Bronchial epithelial cell (primary cell): ENCODE results near the gene CFAP46. TPM values are rescaled to one million over a fixed set of nuclear protein-coding genes. Genes with fewer than 3 reads are reported as not detected.

Experiments
- DNase-seq: peaks from one replicate; pipeline ENCODE4 v3.0.0-alpha.2; 2010; ENCODE audit warnings: low read depth
- FAIRE-seq: peaks from 2 replicates; lab custom pipeline; 2011; peaks lifted over from hg19 to GRCh38; lab: Jason Lieb, UNC
- H3K27me3 ChIP-seq: 2 replicates; pipeline ENCODE4 v1.5.1; 2011; ENCODE audit warnings: low read length; ENCODE audit not compliant: control insufficient read depth, insufficient read depth
- H3K36me3 ChIP-seq: 2 replicates; pipeline ENCODE4 v1.5.1; 2011; ENCODE audit warnings: low read length; ENCODE audit not compliant: control insufficient read depth, insufficient read depth
- H3K4me3 ChIP-seq: 2 replicates; pipeline ENCODE4 v1.5.1; 2011; ENCODE audit warnings: mild to moderate bottlenecking, low read depth, low read length, control low read depth
- total RNA-seq: library from RNA; depleted of rRNA; stranded (reverse); fragments of >200 nt; gene quantifications from 2 replicates; pipeline ENCODE4 v1.2.1, GENCODE V29; 2014
- TF ChIP-seq, protein P1 (sequence below): IDR thresholded peaks from 2 replicates; pipeline ENCODE4 v1.5.1; 2011; ENCODE audit warnings: mild to moderate bottlenecking, moderate library complexity, low read length, control low read depth, inconsistent platforms; ENCODE audit not compliant: insufficient read depth, severe bottlenecking

The CFAP46 gene
- total RNA-seq, 1 donor from 2014 or later: 0.26 TPM

DNA sequence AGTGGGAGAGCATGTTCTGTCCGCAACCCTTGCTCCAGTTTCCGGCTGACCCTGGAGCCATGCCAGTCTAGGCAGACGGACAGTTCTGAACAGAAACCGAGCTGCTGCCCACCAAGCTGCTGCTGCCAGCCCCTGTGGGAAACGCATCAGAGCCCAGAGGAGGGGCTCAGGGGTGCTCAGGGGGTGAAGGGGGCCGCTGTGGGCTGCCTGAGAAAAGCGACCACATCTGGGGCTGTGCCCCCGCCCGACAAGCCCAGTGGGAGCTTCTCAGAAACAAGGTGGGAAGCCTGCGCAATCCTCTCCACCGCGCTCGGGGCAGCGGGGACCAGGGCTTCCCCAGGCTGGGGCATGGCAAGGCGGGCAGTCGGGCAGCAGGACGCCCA lies 38.8 kb upstream of the CFAP46 start:
- Histone ChIP-seq H3K27me3 (no peaks in the 10 kb centered on the region), H3K4me3 (no peak overlapping the region), H3K36me3 (no peaks in the 10 kb centered on the region)
- no peak for FAIRE-seq
- DNase-seq: no peak
- TF ChIP-seq, protein P1, sequence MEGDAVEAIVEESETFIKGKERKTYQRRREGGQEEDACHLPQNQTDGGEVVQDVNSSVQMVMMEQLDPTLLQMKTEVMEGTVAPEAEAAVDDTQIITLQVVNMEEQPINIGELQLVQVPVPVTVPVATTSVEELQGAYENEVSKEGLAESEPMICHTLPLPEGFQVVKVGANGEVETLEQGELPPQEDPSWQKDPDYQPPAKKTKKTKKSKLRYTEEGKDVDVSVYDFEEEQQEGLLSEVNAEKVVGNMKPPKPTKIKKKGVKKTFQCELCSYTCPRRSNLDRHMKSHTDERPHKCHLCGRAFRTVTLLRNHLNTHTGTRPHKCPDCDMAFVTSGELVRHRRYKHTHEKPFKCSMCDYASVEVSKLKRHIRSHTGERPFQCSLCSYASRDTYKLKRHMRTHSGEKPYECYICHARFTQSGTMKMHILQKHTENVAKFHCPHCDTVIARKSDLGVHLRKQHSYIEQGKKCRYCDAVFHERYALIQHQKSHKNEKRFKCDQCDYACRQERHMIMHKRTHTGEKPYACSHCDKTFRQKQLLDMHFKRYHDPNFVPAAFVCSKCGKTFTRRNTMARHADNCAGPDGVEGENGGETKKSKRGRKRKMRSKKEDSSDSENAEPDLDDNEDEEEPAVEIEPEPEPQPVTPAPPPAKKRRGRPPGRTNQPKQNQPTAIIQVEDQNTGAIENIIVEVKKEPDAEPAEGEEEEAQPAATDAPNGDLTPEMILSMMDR: no peak

DNA sequence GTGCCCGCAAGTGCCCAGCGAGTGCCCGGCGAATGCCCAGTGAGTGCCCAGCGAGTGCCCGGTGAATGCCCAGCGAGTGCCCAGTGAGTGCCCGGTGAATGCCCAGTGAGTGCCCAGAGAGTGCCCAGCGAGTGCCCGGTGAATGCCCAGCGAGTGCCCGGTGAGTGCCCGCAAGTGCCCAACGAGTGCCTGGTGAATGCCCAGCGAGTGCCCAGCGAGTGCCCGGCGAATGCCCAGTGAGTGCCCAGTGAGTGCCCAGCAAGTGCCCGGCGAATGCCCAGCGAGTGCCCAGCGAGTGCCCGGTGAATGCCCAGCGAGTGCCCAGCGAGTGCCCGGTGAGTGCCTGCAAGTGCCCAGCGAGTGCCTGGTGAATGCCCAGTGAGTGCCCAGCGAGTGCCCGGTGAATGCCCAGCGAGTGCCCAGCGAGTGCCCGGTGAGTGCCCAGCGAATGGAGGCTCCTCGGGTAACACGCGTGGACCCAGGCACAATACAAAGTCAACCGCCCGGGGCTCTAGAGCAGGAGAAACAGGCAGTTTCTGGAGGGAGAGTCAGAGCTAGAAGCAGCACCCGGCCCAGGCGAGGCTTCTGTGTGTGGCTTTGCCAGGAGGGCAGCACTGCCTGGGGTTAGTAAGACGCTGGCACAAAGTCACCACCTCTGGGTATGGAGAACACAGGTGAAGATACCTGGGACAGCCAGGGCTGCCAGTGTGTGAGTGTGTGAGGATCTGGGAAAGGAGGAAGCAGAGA lies 38.2 kb upstream of the CFAP46 start:
- no peak for FAIRE-seq

DNA sequence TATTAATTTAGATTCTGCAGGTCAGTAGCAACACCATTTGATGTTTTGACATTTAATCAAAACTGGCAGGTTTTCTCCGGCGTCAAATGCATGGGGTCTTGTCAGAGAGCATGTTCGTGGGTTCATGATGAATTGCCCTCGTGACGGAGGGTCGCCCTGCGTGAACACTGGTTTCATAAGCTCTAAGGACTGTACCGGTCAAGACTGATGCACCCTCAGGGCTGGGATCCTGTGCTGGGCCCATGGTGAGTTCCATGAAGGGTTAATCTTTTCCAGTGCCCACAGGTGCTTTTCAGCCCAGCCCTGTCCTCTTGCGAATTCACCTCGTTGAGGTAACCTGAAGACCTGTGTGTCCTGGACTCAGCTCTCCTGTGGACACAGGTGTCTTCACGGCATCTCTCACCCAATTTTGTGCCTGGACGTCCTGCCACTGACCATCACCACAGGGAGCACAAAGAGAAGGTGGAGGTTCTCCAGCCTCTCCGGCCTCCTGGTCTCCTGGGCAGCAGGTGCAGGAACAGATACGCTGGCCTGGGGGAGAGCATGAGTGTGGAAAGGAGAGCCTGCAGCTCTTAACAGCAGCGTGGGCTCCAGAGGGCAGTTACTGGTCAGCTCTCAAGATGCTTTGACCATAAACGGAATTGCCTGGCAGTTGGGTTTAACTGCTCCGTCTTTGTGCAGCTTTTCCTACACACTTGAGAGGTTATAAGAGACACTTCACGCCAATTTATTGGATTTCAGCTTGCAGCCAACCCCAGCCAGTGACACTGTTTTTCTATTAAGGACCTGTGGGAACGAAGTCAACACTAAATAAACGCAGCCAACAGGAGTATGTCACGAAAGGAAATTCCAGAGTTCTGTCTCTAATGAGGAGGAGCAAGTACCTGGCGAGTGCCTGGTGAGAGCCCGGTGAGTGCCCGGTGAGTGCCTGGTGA lies 37.4 kb upstream of the CFAP46 start:
- no peak overlapping the region for H3K4me3 ChIP-seq
- DNase-seq (no peak), FAIRE-seq (no peak)
- H3K36me3 ChIP-seq: no peaks in the 10 kb centered on the region
- TF ChIP-seq, protein P1: no peak
- H3K27me3 ChIP-seq: no peaks in the 10 kb centered on the region

More for the DNA sequence above, 38.2 kb upstream of the CFAP46 start:
- TF ChIP-seq, protein P1: no peak
- no peaks in the 10 kb centered on the region for H3K36me3 ChIP-seq
- DNase-seq: no peak
- no peak overlapping the region for H3K4me3 ChIP-seq
- H3K27me3 ChIP-seq: no peaks in the 10 kb centered on the region

DNA sequence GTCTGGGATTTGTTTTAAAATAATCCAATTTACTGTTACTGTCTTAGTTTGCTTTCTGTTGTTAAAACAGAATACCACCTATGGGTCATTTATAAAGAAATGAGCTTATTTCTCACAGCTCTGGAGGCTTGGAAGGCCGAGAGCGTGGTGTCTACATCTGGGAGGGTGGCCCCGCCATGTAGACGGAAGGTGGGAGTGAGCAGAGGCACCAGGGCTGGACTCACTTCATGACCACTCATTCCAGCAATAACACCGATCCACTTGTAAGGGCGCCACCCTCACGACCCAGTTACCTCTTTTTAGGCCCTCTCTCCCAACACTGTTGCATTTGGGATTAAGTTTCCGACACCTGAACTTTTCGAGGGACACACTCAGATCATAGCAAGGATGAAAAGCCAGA lies 36.2 kb upstream of the CFAP46 start:
- DNase-seq (no peak), FAIRE-seq (no peak)
- Histone ChIP-seq H3K4me3 (no peak overlapping the region), H3K36me3 (no peaks in the 10 kb centered on the region), H3K27me3 (no peaks in the 10 kb centered on the region)
- TF ChIP-seq, protein P1: no peak

DNA sequence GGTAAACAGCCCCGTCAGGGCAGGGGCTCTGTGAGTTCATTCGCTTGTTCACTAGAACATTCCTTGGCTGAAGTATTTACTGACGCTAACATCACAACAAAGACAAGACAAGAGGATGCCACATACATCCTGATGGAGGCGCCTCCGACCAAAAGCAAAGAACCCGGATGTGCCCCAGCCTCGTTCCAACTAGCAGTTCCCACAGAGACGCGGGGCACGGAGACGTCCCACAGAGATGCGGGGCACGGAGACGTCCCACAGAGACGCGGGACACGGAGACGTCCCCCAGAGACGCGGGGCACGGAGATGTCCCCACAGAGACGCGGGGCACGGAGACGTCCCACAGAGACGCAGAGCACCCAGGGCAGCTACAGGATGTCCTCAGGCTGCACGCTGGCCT lies 35.4 kb upstream of the CFAP46 start:
- no peaks in the 10 kb centered on the region for H3K27me3 ChIP-seq
- no peaks in the 10 kb centered on the region for H3K36me3 ChIP-seq
- DNase-seq: no peak
- H3K4me3 ChIP-seq: no peak overlapping the region
- TF ChIP-seq, protein P1: no peak
- FAIRE-seq: no peak
